Activated gamma-delta T cell (primary cell): Measurements from ENCODE around the gene PIK3R1.

ENCODE experiments used
- DNase-seq: peaks from one replicate; lab custom pipeline; 2025; lab: John Stamatoyannopoulos, UW
- total RNA-seq, 2 donors: gene quantifications; one replicate each; lab custom pipeline; 2026; lab: John Stamatoyannopoulos, UW

The PIK3R1 gene
- total RNA-seq, result 322 to 342 reads per million in 2 donors

DNA sequence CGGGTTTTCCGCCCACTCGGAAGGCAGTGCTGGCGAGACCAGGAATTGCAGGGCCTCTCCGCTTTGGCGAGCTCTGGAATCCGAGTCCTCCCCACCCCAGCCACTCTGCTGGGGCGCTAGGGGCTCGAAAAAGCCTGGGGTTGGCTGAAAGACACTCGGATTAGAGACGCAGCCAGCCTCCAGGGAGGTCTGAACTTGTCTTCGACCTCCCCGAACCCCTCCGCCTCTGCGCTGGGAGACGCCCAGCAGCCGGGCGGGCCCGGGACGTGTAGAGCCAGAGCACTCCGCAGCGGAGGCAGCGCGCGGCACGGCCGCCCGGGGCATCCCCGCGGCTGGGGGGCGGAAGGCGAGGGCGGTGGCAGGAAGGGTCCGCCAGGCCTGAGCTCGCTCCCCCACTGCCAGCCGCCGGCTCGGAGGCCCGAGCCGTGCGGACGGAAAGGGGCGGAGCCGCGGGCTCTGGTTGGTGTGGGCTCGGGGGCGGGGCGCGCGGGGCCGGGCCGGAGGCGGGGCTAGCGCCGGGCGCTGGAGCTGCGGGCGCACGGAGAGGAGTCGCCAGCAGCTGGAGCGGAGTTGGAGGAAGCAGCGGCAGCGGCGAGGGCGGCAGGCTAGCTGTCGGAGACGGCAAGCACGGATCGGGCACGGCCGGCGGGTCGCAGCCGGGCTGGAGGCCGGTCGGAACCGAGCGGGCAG is at the start of gene PIK3R1:
Gene PIK3R1 (plus strand): TSS at position 549 of the 690 bp plus-strand sequence. CDS start 10,920 bp downstream, outside the sequence.
- DNase-seq, result peak; percentile 92

- no peak for DNase-seq
These were observed 48.3 kb upstream of the PIK3R1 start for GRCh38 chr5:68167195-68167651.

- no peak for DNase-seq
These were observed 45.7 kb upstream of the PIK3R1 start for GRCh38 chr5:68169903-68170302.

DNA sequence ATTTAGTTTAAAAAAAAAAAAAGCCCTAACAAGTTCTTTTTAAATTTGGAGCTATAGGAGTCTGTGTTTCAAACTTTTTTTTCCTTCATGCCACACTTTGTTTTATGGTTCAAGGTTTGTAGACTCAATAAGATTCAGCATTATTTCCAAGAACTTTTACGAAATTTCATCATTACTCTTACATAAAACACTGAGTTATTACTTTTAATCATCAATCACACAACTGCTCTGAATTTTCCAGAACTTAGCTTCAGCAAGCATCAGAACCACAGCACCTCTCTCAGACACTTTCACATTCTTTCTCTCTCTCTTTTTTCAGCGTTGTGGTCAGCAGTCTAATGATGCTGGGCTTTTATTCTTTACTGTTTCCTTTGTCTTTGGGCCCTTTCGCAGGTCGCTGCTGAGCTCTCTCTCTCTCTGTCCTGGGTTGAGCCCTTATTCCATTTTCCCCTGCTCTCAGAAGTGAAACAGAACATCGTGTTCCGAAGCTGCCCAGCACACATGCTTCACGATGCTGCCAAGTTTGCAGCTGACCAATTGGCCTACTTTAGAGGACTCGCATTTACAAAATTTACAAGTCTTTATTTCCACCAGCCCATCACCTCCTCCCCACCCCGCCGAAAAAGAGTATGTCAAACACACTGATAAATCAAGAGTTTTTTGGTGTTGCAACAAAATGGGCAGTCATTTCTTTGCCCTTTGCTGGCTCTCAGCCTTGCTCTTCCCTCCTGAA is 44.6 kb upstream of the PIK3R1 start:
- DNase-seq, result no peak

GRCh38 chr5:68172314-68172713 is 43.2 kb upstream of the PIK3R1 start:
- DNase-seq, result no peak

GRCh38 chr5:68173007-68173406 is 42.5 kb upstream of the PIK3R1 start:
- DNase-seq, result no peak

- no peak for DNase-seq
These were observed 39.3 kb upstream of the PIK3R1 start for GRCh38 chr5:68176253-68176652.

DNA sequence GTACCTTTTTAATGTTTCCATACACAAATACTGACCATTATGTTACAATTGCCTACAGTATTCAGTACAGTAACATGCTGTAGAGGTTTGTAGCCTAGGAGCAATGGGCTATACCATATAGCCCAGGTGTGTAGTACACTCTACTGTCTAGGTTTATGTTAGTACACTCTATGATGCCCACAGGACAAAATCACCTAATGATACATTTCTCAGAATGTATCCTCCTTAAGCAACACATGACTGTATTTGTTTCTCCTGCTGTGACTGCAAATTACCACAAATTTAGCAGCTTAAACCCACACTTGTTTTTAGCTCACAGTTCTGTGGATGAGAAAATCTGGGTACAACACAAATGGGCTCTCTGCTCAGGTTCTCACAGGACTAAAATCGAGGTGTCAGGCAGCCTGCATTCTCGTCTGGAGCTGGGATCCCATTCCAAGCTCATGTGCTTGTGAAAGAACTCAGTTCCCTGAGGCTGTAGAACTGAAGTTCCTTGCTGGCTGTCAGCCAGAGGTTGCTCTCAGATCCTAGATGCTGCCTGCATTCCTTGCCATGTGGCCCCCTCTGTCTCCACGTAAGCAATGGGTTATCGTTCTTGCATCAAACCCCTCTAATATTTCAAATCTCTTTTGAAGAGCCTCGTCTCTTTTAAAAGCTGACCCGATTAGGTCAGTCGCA is 38.6 kb upstream of the PIK3R1 start:
- no peak for DNase-seq

DNA sequence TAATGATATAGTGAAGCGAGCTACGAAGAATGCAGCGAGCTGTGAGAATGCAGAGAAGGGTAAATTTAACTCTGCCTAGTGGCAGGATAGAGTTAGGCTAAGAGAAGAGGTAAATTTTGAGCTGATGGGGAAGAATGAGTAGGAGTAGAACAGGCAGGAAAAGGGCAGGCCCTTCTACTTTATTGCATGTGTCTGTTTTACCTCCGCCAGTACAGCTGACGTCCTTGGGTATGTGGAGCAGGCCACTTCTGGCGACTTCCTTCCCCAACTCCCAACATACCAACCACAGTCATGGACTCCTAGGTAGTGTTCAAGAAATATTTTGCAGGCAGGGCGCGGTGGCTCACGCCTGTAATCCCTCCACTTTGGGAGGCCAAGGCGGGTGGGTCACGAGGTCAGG is 37.9 kb upstream of the PIK3R1 start:
- no peak for DNase-seq

- no peak for DNase-seq
These were observed 37.0 kb upstream of the PIK3R1 start for GRCh38 chr5:68178579-68178978.

DNA sequence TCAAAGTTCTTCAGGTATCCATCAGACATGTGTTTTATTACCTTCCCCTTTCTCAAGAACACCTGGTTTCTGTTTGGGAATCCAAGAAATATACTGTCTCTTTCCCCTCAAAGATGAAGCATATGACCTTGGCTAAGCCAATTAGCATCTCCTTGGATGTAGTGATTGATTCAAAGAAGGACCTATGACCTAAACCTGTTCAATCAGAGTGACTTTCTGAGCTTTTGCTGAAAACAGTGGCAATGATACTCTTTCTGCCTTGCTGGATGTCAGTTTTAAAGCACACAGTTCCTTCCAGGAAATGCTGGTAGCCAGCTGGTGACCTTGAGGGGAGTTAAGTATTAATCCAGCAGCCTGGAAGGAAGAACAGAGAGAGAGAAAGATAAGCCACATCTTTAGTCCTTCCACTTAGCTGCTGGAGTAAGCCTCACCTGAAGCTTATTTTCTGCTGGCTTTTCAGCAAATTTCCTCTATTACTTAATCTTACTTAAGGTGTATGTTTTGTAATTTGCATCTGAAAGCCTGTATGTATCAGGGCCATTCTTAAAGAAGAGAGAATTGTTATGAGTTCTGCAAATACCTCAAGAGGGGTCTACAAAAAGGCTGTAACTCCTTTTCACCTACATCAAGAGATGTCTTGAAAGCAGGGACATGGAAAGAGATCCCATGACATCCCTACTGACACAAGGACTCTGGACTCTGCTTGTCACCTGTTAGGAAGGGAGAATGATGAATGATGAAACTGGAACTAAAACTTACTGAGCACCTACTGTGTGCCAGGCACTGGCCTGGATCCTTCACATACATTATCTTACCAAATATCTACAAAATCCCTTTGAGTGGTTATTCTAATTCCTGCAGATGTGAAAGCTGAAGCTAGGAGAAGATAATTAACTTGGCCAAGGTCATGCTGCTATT is 35.2 kb upstream of the PIK3R1 start:
- no peak for DNase-seq

DNA sequence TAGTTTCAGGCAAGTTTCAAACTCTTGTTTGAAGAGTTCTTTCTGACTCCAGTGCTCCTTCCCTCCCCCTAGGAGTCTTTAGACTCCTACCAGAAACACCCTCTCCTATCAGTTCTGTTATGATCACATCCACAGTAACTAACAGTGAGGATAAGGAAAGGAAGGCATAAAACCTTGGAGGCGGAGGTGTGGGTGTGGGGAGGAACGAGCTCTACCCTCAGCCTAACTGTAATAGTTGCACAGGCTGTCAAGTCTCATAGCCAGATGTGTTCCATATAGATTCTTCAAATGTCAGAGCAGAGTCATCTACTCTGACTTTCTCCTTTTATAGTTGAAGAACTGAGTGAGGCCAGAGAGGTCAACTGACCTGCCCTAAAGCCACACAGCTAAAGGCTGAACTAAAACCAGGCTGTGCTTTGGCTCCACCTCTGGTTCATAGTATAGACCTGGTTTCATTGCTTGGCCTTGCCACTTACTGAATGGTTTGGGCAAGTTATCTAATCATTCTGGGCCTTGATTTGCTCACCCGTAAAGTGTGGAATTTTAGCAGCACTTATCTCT is 34.4 kb upstream of the PIK3R1 start:
- DNase-seq, result no peak

- DNase-seq, result no peak
These were observed 33.5 kb upstream of the PIK3R1 start for GRCh38 chr5:68182094-68182493.

DNA sequence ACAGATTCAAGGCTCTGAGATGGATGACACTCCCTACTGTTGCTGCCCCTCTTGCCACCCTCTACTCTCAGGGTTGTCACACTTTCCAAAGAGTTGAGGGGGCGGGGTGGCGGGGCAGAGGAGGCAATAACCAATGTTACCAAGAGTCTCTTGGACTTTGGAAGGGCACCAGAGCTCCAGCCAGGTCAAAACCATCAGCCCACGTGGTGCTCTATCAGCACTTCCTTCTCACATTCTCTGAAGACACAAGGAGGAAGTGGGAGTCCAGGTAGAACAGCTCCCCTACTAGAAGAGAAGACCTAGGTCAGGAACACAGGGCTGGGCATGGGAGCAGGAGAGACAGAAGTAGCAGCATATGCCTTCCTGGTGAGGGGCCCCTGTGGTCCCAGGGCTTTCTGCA is 33.0 kb upstream of the PIK3R1 start:
- DNase-seq, result no peak

- peak; percentile 12 for DNase-seq
These were observed 28.1 kb upstream of the PIK3R1 start for GRCh38 chr5:68187268-68188055.

GRCh38 chr5:68189171-68189570 is 26.4 kb upstream of the PIK3R1 start:
- no peak for DNase-seq

DNA sequence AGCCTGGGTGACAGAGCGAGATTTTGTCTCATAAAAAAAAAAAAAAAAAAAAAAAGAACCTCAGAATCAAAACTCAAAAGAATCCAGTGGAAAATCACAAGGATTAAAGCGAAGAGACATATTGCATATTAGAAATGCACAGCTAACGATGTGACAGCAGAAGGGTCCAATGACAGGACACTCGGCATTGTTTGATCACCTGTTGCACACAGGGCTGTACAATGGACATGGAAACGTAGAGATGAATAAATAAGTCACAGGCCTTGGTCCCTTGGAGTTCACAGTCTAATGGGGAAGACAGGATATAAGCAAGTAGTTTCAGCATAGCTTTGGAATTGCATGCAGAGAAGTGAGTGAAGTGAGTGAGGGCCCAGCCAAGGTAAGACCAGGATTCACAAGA is 25.9 kb upstream of the PIK3R1 start:
- DNase-seq, result no peak

DNA sequence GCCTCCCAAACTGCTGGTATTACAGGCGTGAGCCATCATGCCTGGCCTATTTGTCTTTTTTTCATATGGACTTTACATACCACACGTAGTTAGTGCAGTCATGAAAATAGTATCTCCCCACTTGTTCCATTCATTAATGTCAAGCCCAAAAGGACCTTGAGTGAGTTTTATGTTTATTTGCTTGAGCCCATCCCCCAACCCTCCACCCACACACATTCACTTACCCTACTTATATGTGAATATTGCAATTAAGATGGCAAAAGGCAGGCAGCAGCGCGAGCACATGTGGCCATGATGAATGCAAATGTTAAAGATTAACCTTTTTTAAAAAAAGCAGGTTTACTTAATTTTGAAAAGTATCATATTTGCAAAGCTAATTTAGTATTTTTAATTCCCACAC is 24.9 kb upstream of the PIK3R1 start:
- no peak for DNase-seq

DNA sequence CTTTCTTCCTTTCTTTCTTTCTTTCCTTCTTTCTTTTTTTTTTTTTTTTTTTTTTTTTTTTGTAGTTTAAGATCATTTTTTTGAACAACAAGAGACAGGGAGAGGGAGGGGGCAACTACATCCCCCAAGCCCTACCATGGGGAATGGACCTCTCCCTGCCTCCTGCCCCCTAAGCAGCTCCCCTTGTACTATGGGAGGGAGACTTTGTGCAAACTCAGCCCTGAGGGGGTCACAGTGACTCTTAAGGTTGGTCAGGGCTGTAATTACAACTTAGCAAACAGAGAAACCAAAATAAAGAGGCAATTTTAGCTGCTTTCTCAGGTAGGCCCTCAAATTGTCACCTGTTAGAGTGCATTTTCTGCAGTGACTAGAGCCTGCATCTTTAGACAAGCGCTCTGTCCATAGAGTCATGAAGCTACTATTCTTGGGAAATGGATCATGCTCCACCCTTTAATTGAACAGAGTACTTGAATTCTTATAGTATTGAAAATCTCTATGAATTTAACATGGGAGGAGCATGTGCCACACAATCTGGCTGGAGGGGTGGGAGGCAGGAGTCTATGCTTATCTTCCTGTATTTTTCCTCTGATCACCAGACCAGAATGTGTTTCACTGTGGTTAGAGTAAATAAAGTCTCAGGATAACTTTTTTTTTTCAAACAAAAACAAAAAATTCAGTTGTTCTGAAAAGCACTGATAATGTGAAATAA is 24.3 kb upstream of the PIK3R1 start:
- no peak for DNase-seq

GRCh38 chr5:68192679-68193060 is 22.9 kb upstream of the PIK3R1 start:
- no peak for DNase-seq
